ENCODE data around the gene INPP5D.
"Not testable (repeated sequence)": the region's sequence is repeated elsewhere in the genome, so short reads cannot be mapped to it uniquely, and the experiment has no call there.

The INPP5D gene

DNA sequence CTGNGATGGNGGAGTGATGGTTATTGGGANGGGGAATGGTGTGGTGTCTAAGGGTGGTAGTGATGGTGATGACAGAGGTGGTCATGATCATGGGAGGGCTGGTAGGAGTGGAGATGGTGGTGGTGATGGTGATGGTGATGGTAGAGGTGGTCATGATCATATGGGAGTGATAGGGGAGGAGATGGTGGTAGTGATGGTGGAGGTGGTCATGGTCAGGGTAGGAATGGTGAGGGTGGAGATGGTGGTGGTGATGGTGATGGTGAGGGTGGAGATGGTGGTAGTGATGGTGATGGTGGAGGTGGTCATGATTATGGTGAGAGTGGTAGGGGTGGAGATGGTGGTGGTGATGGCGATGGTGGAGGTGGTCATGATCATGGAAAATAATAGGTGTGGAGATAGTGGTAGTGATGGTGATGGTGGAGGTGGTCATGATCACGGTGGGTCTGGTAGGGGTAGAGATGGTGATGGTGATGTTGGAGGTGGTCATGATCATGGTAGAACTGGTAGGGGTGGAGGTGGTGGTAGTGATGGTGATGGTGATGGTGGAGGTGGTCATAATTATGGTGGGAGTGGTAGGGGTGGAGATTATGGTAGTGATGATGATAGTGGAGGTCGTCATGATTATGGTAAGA lies 83.7 kb downstream of the INPP5D start:
- H3K36me3 ChIP-seq (ENCODE audit: control insufficient read depth, insufficient read depth, low read length, severe bottlenecking) = no peaks in the 10 kb centered on the region

DNA sequence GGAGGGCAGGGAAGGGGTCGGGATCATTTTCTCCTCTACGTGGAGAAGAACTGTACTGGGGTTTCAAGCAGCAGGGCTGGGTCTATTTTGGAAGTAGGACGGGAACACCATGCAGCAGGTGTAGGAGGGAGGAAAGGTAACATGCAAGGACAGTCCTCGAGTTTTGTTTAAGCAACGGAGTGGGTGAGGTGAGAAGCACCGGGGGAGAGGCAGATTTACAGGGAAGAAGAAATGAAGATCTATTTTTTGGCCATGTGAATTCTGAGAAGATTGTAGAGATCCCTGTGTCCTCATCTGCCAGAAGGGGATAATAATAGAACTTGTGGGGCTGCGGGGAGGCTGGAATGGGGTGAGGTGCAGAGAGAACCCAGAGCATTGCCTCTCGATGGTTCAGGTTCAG lies 85.6 kb downstream of the INPP5D start:
- peaks cover 9% of the 10 kb centered on the region for H3K9me3 ChIP-seq (ENCODE audit: control insufficient read depth, low read length)
- peaks cover 15% of the 10 kb centered on the region for H3K27me3 ChIP-seq (replicated peaks; ENCODE audit: control insufficient read depth, insufficient read depth, low read length)
- DNase-seq (ENCODE audit: low read depth) = no peak
- no peak overlapping the region for H3K9ac ChIP-seq (ENCODE audit: low read length)
- no peaks in the 10 kb centered on the region for H3K4me1 ChIP-seq (ENCODE audit: control insufficient read depth, insufficient read depth, low read length)
- no peaks in the 10 kb centered on the region for H3K36me3 ChIP-seq (ENCODE audit: control insufficient read depth, insufficient read depth, low read length, severe bottlenecking)
- no peak overlapping the region for H3K4me3 ChIP-seq (ENCODE audit: low read length)

More for the DNA sequence above, 83.7 kb downstream of the INPP5D start:
- Histone ChIP-seq H3K4me3 (ENCODE audit: low read length) (no peak overlapping the region), H3K9me3 (ENCODE audit: control insufficient read depth, low read length) (no peaks in the 10 kb centered on the region), H3K9ac (ENCODE audit: low read length) (no peak overlapping the region), H3K4me1 (ENCODE audit: control insufficient read depth, insufficient read depth, low read length) (no peaks in the 10 kb centered on the region), H3K27me3 (replicated peaks; ENCODE audit: control insufficient read depth, insufficient read depth, low read length) (peaks cover 20% of the 10 kb centered on the region)
- DNase-seq (ENCODE audit: low read depth) = no peak

DNA sequence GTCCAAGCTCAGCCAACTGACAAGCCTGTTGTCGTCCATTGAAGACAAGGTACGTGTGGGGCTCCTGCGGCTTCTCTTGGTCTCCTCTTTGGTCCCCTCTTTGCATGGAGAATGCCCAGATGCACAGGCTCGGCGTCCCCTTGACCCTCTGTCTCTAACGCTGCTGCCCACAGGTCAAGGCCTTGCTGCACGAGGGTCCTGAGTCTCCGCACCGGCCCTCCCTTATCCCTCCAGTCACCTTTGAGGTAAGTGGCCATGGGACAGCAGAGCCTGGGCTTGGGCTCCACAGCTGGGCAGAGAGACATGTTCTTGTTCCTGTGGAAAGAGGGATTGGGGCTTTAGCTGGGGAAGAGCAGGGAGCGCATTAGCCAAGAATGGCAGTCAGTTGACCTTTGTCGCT lies 86.1 kb downstream of the INPP5D start:
- H3K9me3 ChIP-seq (ENCODE audit: control insufficient read depth, low read length) = peaks cover 12% of the 10 kb centered on the region
- no peaks in the 10 kb centered on the region for H3K36me3 ChIP-seq (ENCODE audit: control insufficient read depth, insufficient read depth, low read length, severe bottlenecking)
- H3K9ac ChIP-seq (ENCODE audit: low read length) = no peak overlapping the region
- no peak overlapping the region for H3K4me3 ChIP-seq (ENCODE audit: low read length)
- DNase-seq (ENCODE audit: low read depth) = no peak
- peaks cover 15% of the 10 kb centered on the region for H3K27me3 ChIP-seq (replicated peaks; ENCODE audit: control insufficient read depth, insufficient read depth, low read length)
- H3K4me1 ChIP-seq (ENCODE audit: control insufficient read depth, insufficient read depth, low read length) = no peaks in the 10 kb centered on the region

DNA sequence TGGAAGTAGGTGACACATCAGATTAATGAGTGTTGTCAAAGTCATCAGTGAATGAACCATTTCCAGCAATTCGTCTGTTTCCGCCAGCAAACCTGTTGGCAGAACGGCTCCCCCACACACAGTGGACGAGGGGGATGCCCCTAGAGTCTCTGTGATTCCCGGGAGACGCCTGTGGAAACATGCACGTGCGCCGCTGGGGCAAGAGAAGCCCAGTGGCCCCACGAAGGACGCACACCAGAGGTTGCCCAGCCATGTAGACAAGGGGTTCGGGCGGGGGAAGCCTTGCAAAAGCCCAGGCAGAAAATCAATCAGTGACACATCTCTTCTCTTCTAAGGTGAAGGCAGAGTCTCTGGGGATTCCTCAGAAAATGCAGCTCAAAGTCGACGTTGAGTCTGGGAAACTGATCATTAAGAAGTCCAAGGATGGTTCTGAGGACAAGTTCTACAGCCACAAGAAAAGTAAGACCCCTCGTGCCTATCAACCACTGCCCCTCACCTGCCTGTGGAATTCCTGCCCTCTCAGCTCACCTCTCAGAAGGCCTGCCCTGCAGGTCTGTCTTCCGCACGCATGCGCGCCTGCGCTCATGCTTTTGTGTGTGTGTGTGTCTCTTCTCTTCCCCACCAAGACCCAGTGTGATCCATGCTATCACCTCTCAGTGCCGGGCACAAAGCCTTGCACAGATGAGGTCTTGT lies 87.1 kb downstream of the INPP5D start:
- H3K4me3 ChIP-seq (ENCODE audit: low read length) = no peak overlapping the region
- no peak for DNase-seq (ENCODE audit: low read depth)

DNA sequence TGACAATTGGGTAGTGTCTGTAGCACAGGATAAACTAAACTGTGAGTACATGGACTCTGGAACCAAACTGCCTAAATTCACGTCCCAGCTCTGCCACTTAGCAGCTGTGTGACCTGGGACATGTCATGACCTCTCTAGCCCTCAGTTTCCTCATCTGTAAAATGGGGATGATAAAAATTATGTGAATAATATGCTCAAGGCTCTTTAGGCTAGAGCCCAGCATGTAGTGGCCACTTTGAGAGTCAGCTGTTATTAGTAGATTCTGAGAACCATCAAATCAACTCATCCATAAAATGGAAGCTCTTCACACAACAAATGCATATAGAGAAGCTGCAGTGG lies 87.7 kb downstream of the INPP5D start:
- H3K4me1 ChIP-seq (ENCODE audit: control insufficient read depth, insufficient read depth, low read length) = no peaks in the 10 kb centered on the region
- no peak overlapping the region for H3K4me3 ChIP-seq (ENCODE audit: low read length)
- H3K36me3 ChIP-seq (ENCODE audit: control insufficient read depth, insufficient read depth, low read length, severe bottlenecking) = no peaks in the 10 kb centered on the region
- peaks cover 12% of the 10 kb centered on the region for H3K9me3 ChIP-seq (ENCODE audit: control insufficient read depth, low read length)
- DNase-seq (ENCODE audit: low read depth) = no peak
- peaks cover 16% of the 10 kb centered on the region for H3K27me3 ChIP-seq (replicated peaks; ENCODE audit: control insufficient read depth, insufficient read depth, low read length)
- no peak overlapping the region for H3K9ac ChIP-seq (ENCODE audit: low read length)

More for the DNA sequence above, 87.1 kb downstream of the INPP5D start:
- H3K9ac ChIP-seq (ENCODE audit: low read length) = no peak overlapping the region
- H3K36me3 ChIP-seq (ENCODE audit: control insufficient read depth, insufficient read depth, low read length, severe bottlenecking) = no peaks in the 10 kb centered on the region
- no peaks in the 10 kb centered on the region for H3K4me1 ChIP-seq (ENCODE audit: control insufficient read depth, insufficient read depth, low read length)
- H3K9me3 ChIP-seq (ENCODE audit: control insufficient read depth, low read length) = peaks cover 12% of the 10 kb centered on the region
- H3K27me3 ChIP-seq (replicated peaks; ENCODE audit: control insufficient read depth, insufficient read depth, low read length) = peaks cover 20% of the 10 kb centered on the region

DNA sequence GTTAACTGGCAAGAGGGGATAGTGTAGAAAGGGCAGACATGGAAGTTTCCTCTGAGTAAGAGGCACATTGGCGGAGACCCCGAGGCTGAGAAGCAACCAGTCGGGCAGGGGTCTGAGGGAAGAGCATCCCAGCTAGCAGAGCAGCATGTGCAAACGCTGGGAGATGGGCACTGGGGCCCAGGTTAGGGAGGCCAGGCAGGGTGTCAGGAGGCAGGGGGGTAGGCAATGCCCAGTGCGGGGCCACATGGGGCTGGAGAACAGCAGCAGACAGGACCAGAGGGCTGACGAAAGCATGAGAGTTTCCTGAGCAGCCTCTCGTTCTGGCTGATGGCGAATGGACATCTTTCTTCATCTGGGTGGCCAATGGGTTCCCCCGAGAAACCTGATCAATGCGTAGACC lies 88.2 kb downstream of the INPP5D start:
- no peak overlapping the region for H3K4me3 ChIP-seq (ENCODE audit: low read length)
- no peaks in the 10 kb centered on the region for H3K4me1 ChIP-seq (ENCODE audit: control insufficient read depth, insufficient read depth, low read length)
- no peak for DNase-seq (ENCODE audit: low read depth)
- peaks cover 12% of the 10 kb centered on the region for H3K9me3 ChIP-seq (ENCODE audit: control insufficient read depth, low read length)
- H3K27me3 ChIP-seq (replicated peaks; ENCODE audit: control insufficient read depth, insufficient read depth, low read length) = peaks cover 14% of the 10 kb centered on the region
- H3K9ac ChIP-seq (ENCODE audit: low read length) = no peak overlapping the region
- H3K36me3 ChIP-seq (ENCODE audit: control insufficient read depth, insufficient read depth, low read length, severe bottlenecking) = no peaks in the 10 kb centered on the region

DNA sequence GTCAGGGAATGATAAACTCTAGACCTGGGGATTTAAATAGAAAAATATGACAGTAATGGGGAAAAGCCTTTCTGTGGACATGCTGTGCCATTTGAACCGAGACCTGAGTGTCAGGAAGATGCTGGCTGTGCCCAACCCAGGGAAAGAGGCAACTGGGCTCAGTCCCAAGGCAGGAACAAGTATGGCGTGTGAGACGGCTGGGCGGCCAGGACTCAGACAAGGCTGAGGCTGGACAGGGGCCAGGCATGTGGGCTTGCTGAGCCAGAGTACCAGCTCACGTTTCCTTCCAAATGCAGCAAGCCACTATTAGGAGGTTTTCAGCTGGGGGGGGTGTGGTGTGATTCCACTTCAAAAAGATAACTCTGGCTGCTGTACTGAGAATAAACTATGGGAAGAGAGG lies 92.4 kb downstream of the INPP5D start:
- Histone ChIP-seq H3K9ac (ENCODE audit: low read length) (no peak overlapping the region), H3K27me3 (replicated peaks; ENCODE audit: control insufficient read depth, insufficient read depth, low read length) (peaks cover 7% of the 10 kb centered on the region), H3K4me3 (ENCODE audit: low read length) (no peak overlapping the region), H3K36me3 (ENCODE audit: control insufficient read depth, insufficient read depth, low read length, severe bottlenecking) (no peaks in the 10 kb centered on the region), H3K9me3 (ENCODE audit: control insufficient read depth, low read length) (peaks cover 20% of the 10 kb centered on the region), H3K4me1 (ENCODE audit: control insufficient read depth, insufficient read depth, low read length) (no peaks in the 10 kb centered on the region)
- DNase-seq (ENCODE audit: low read depth) = peak; percentile 10

DNA sequence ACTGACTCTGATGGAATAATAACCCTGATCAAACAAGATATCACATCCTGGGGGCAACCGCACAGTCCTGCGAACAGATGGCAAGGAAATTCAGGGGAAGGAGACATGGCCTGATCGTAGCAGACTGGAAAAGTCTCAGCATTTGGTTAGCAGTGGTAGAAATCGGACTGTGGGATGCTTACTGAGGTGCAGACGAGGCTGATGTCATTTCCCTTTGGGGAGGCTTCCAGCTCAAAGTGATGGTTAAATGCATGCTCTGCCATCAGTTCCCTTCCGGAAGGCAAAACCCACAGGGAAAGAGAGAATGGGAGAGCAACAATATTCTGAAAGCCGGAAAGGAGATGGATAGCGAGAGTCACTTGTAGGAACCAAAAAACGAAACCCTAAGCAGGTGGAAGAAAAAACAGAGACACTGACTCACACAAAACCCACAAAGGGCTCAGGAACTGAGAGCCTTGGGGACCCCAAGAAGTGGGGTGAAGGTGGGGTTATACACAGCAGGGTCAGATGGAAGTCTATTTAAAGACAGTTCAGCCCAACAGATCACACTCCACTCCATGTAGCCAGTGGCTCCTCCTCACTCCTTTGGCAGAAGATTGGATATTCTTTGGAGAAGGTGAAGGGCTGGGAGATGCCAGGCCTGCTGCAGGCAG lies 93.1 kb downstream of the INPP5D start:
- no peak overlapping the region for H3K9ac ChIP-seq (ENCODE audit: low read length)
- no peak for DNase-seq (ENCODE audit: low read depth)
- H3K36me3 ChIP-seq (ENCODE audit: control insufficient read depth, insufficient read depth, low read length, severe bottlenecking) = no peaks in the 10 kb centered on the region
- H3K4me1 ChIP-seq (ENCODE audit: control insufficient read depth, insufficient read depth, low read length) = no peaks in the 10 kb centered on the region
- no peak overlapping the region for H3K4me3 ChIP-seq (ENCODE audit: low read length)
- H3K9me3 ChIP-seq (ENCODE audit: control insufficient read depth, low read length) = peaks cover 26% of the 10 kb centered on the region
- H3K27me3 ChIP-seq (replicated peaks; ENCODE audit: control insufficient read depth, insufficient read depth, low read length) = peaks cover 8% of the 10 kb centered on the region

DNA sequence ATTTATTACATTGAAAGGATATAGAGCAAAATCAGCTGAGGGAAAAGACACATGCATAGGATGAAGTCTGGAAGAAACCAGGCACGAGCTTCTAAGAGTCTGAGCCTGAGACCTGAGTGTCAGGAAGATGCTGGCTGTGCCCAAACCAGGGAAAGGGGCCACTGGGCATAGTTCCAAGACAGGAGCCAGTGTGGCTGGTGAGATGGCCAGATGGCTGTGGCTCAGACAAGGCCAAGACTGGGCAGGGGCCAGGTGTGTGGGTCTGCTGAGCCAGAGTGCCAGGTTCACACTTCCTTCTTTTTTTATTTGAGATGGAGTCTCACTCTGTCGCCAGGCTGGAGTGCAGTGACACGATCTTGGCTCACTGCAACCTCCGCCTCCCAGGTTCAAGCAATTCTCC lies 95.9 kb downstream of the INPP5D start:
- no peak overlapping the region for H3K9ac ChIP-seq (ENCODE audit: low read length)
- no peaks in the 10 kb centered on the region for H3K4me1 ChIP-seq (ENCODE audit: control insufficient read depth, insufficient read depth, low read length)
- no peaks in the 10 kb centered on the region for H3K36me3 ChIP-seq (ENCODE audit: control insufficient read depth, insufficient read depth, low read length, severe bottlenecking)
- H3K9me3 ChIP-seq (ENCODE audit: control insufficient read depth, low read length) = peaks cover 14% of the 10 kb centered on the region
- peaks cover 10% of the 10 kb centered on the region for H3K27me3 ChIP-seq (replicated peaks; ENCODE audit: control insufficient read depth, insufficient read depth, low read length)
- no peak overlapping the region for H3K4me3 ChIP-seq (ENCODE audit: low read length)
- DNase-seq (ENCODE audit: low read depth) = no peak

DNA sequence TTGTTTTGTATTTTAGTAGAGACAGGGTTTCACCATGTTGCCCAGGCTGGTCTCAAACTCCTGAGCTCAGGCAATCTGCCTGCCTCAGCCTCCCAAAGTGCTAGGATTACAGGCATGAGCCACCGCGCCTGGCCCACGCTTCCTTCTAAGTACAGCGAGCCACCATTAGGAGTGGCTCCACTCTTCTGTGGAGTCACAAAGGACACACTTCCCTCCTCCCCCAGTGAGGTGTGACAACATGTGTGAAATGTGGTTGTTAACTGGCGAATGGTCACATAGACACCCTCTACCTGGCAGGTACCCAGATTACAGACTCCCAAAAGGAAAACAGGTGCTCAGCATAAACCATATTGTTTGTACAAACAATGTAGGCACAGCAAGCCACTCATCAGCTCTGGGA lies 96.3 kb downstream of the INPP5D start:
- not testable (repeated sequence) for H3K36me3 ChIP-seq (ENCODE audit: control insufficient read depth, insufficient read depth, low read length, severe bottlenecking); H3K9ac ChIP-seq (ENCODE audit: low read length); H3K4me1 ChIP-seq (ENCODE audit: control insufficient read depth, insufficient read depth, low read length); DNase-seq (ENCODE audit: low read depth); H3K4me3 ChIP-seq (ENCODE audit: low read length); H3K27me3 ChIP-seq (replicated peaks; ENCODE audit: control insufficient read depth, insufficient read depth, low read length)
- H3K9me3 ChIP-seq (ENCODE audit: control insufficient read depth, low read length) = peaks cover 14% of the 10 kb centered on the region

DNA sequence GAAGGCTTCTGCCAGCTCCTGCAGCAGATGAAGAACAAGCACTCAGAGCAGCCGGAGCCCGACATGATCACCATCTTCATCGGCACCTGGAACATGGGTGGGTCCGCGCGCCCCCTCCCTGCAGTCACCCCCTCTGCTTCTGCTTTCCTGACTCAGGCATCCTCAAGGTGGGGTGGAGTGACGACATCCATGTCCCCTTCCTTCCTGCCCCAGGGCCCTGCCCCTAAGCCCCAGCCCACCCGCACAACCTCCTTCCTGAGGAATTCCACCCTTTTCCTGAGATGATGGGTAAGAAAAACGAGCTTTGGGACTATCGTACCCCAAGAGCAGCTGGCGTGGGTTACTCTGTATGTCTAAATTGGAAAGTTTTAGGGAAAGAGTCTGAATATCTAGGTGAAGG lies 101.6 kb downstream of the INPP5D start:
- Histone ChIP-seq H3K27me3 (replicated peaks; ENCODE audit: control insufficient read depth, insufficient read depth, low read length) (peaks cover 28% of the 10 kb centered on the region), H3K4me3 (ENCODE audit: low read length) (no peak overlapping the region), H3K4me1 (ENCODE audit: control insufficient read depth, insufficient read depth, low read length) (no peaks in the 10 kb centered on the region)

More for the DNA sequence above, 101.6 kb downstream of the INPP5D start:
- Histone ChIP-seq H3K36me3 (ENCODE audit: control insufficient read depth, insufficient read depth, low read length, severe bottlenecking) (no peaks in the 10 kb centered on the region), H3K9ac (ENCODE audit: low read length) (no peak overlapping the region), H3K9me3 (ENCODE audit: control insufficient read depth, low read length) (peaks cover 14% of the 10 kb centered on the region)
- DNase-seq (ENCODE audit: low read depth) = no peak

All from adipocyte (in vitro differentiated cells).